ENCODE data around the gene CASP2. TPM values are rescaled to one million over a fixed set of nuclear protein-coding genes. Genes with fewer than 3 reads are reported as not detected.

Gene CASP2
- total and polyA plus RNA-seq, 11 donors = 5.4 to 18.3 (median 11.8) TPM

DNA sequence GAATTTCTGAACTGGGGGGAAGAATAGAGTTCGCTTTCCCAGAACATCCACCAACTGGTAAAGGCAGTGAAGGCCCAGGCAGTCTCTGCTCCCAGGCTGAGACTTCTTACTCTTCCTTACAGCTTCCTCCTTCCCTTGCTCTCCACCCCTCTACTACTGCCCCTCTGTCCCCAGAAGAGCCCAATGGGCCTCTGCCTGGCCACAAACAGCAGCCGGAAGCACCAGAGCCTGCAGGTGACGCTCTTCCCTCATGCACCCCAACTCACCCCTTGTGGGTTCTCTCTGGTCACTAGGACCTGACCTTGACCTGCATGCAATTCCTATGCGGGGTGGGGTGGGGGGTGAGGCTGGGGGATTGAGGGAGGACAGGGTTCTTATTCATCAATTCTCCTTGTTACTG, 57.9 kb downstream of the CASP2 start:
- Histone ChIP-seq H3K36me3 (no peaks in the 10 kb centered on the region), H3K4me1 (peaks cover 0 to 10% (median 0%) of the 10 kb centered on the region in 12 donors), H3K27ac (no peak overlapping the region), H3K27me3 (peaks cover 0 to 39% (median 9%) of the 10 kb centered on the region in 9 donors), H3K4me3 (no peak overlapping the region), H3K9me3 (no peaks in the 10 kb centered on the region)
- intact Hi-C loops (cut with DNase I) = no loop called here
- ATAC-seq (peak in 1 of 4 donors; percentile 24), DNase-seq (no peak)
- TF ChIP-seq, protein P1, sequence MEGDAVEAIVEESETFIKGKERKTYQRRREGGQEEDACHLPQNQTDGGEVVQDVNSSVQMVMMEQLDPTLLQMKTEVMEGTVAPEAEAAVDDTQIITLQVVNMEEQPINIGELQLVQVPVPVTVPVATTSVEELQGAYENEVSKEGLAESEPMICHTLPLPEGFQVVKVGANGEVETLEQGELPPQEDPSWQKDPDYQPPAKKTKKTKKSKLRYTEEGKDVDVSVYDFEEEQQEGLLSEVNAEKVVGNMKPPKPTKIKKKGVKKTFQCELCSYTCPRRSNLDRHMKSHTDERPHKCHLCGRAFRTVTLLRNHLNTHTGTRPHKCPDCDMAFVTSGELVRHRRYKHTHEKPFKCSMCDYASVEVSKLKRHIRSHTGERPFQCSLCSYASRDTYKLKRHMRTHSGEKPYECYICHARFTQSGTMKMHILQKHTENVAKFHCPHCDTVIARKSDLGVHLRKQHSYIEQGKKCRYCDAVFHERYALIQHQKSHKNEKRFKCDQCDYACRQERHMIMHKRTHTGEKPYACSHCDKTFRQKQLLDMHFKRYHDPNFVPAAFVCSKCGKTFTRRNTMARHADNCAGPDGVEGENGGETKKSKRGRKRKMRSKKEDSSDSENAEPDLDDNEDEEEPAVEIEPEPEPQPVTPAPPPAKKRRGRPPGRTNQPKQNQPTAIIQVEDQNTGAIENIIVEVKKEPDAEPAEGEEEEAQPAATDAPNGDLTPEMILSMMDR (IDR thresholded peaks at IDR 0.05) = no peak
- TF ChIP-seq POLR2A (IDR thresholded peaks at IDR 0.05) = no peak
- WGBS, 4 donors = 81 to 87% (median 85%) methylated on average over 4 of the region's 4 CpGs

- no peak for ATAC-seq
- peaks cover 0 to 38% (median 9%) of the 10 kb centered on the region in 9 donors for H3K27me3 ChIP-seq
- TF ChIP-seq, protein P1 (IDR thresholded peaks at IDR 0.05) = no peak
- TF ChIP-seq POLR2A (IDR thresholded peaks at IDR 0.05) = no peak
- peaks cover 0 to 10% (median 0%) of the 10 kb centered on the region in 12 donors for H3K4me1 ChIP-seq
- no peak overlapping the region for H3K27ac ChIP-seq
- WGBS, 4 donors = 59 to 74% (median 66%) methylated on average over 5 of the region's 5 CpGs
- H3K9me3 ChIP-seq = no peaks in the 10 kb centered on the region
- H3K36me3 ChIP-seq = no peaks in the 10 kb centered on the region
- intact Hi-C loops (cut with DNase I) = no loop called here
- H3K4me3 ChIP-seq = no peak overlapping the region
- no peak for DNase-seq
These were observed 59.8 kb downstream of the CASP2 start for GRCh38 chr7:143347950-143348349.

GRCh38 chr7:143351060-143351459, 62.9 kb downstream of the CASP2 start:
- 63 to 73% (median 69%) methylated on average over 5 of the region's 5 CpGs for WGBS, 4 donors
- DNase-seq (no peak), ATAC-seq (no peak)
- Histone ChIP-seq H3K4me3 (no peak overlapping the region), H3K27ac (no peak overlapping the region), H3K36me3 (no peaks in the 10 kb centered on the region), H3K9me3 (no peaks in the 10 kb centered on the region), H3K27me3 (peaks cover 0 to 10% (median 4%) of the 10 kb centered on the region in 9 donors), H3K4me1 (no peaks in the 10 kb centered on the region)
- intact Hi-C loops (cut with DNase I) = no loop called here
- TF ChIP-seq, protein P1 (IDR thresholded peaks at IDR 0.05) = no peak

DNA sequence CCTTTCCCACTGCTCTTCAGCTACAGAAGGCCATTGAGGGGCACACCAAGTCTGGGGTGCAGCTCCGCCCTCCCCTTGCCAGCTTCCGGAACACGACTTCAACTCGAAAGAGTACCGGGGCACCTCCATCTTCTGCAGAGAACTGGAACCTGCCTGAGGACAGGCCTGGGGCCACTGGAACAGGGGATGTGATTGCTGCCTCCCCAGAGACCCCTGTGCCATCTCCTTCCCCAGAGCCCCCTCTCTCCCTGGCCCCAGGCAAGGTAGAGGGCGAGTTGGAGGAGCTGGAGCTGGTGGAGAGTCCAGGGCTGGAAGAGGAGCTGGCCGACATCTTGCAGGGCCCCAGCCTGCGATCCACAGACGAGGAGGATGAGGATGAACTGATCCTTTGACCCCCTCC, 63.4 kb downstream of the CASP2 start:
- Histone ChIP-seq H3K27ac (no peak overlapping the region), H3K27me3 (peaks cover 0 to 6% (median 1%) of the 10 kb centered on the region in 9 donors), H3K4me3 (no peak overlapping the region), H3K36me3 (no peaks in the 10 kb centered on the region), H3K9me3 (no peaks in the 10 kb centered on the region), H3K4me1 (no peaks in the 10 kb centered on the region)
- TF ChIP-seq, protein P1 (IDR thresholded peaks at IDR 0.05) = no peak
- TF ChIP-seq POLR2A (IDR thresholded peaks at IDR 0.05) = no peak
- DNase-seq = no peak
- WGBS, 4 donors = 91 to 99% (median 95%) methylated on average over 5 to 9 of the region's 9 CpGs
- intact Hi-C loops (cut with DNase I) = no loop called here
- ATAC-seq = no peak

All from heart left ventricle (tissue), 16 donors.